Progenitor cell of endocrine pancreas (in vitro differentiated cells): Measurements from ENCODE around the gene TDP2. TPM values are rescaled to one million over a fixed set of nuclear protein-coding genes. Genes with fewer than 3 reads are reported as not detected.
A peak's percentile ranks its signal among the peaks of the same experiment; 100 is the strongest.
"Not testable (repeated sequence)": the region's sequence is repeated elsewhere in the genome, so short reads cannot be mapped to it uniquely, and the experiment has no call there.

Source experiments
- DNase-seq: peaks from one replicate; pipeline ENCODE4 v3.0.0; 2021; ENCODE audit warnings: low spot score; ENCODE audit not compliant: unreplicated experiment
- H3K27ac Mint-ChIP-seq: 2 replicates; pipeline ENCODE4 v1.8.0; 2021; ENCODE audit warnings: mild to moderate bottlenecking, moderate library complexity, mixed read lengths
- H3K27me3 Mint-ChIP-seq: 2 replicates; pipeline ENCODE4 v1.8.0; 2021; ENCODE audit warnings: mixed read lengths
- H3K36me3 Mint-ChIP-seq: 2 replicates; pipeline ENCODE4 v1.8.0; 2022; ENCODE audit warnings: mixed read lengths; ENCODE audit not compliant: insufficient read depth
- H3K4me1 Mint-ChIP-seq: 2 replicates; pipeline ENCODE4 v1.8.0; 2021; ENCODE audit warnings: low read depth, mixed read lengths
- H3K4me3 Mint-ChIP-seq: 2 replicates; pipeline ENCODE4 v1.8.0; 2021; ENCODE audit warnings: low read depth, mild to moderate bottlenecking, moderate library complexity, mixed read lengths
- H3K9me3 Mint-ChIP-seq: 2 replicates; pipeline ENCODE4 v1.8.0; 2021; ENCODE audit warnings: low read depth, mixed read lengths
- CTCF ChIP-seq: fragments of 200-600 bp; sonication (generic); IDR thresholded peaks from one replicate; pipeline ENCODE4 v1.5.0; 2021; ENCODE audit warnings: antibody characterized with exemption, mild to moderate bottlenecking; ENCODE audit not compliant: unreplicated experiment
- total RNA-seq: library from RNA; stranded (reverse); gene quantifications from 2 replicates; pipeline ENCODE4 v1.2.1, GENCODE V29; 2021

The TDP2 gene
- total RNA-seq, 1 donor from 2014 or later = 65.6 TPM

GRCh38 chr6:24689964-24690363, 23.3 kb upstream of the TDP2 start:
- no peak overlapping the region for H3K27ac Mint-ChIP-seq
- H3K4me1 Mint-ChIP-seq = peaks cover 2% of the 10 kb centered on the region
- H3K4me3 Mint-ChIP-seq = no peak overlapping the region
- no peaks in the 10 kb centered on the region for H3K9me3 Mint-ChIP-seq
- TF ChIP-seq CTCF = no peak
- H3K36me3 Mint-ChIP-seq = peaks cover 6% of the 10 kb centered on the region
- no peaks in the 10 kb centered on the region for H3K27me3 Mint-ChIP-seq
- DNase-seq = no peak

- Mint-ChIP-seq H3K9me3 (no peaks in the 10 kb centered on the region), H3K4me1 (peaks cover 5% of the 10 kb centered on the region), H3K27ac (no peak overlapping the region), H3K4me3 (no peak overlapping the region), H3K27me3 (no peaks in the 10 kb centered on the region), H3K36me3 (peaks cover 13% of the 10 kb centered on the region)
- no peak for DNase-seq
- no peak for TF ChIP-seq CTCF
Measured at GRCh38 chr6:24686946-24687345, 20.2 kb upstream of the TDP2 start.

- H3K27me3 Mint-ChIP-seq = no peaks in the 10 kb centered on the region
- H3K27ac Mint-ChIP-seq = no peak overlapping the region
Measured at GRCh38 chr6:24686408-24686807, 19.7 kb upstream of the TDP2 start.

GRCh38 chr6:24683297-24684296, 16.9 kb upstream of the TDP2 start:
- H3K27ac Mint-ChIP-seq = peak overlapping the region; percentile 83
- H3K27me3 Mint-ChIP-seq = no peaks in the 10 kb centered on the region
- H3K36me3 Mint-ChIP-seq = peaks cover 25% of the 10 kb centered on the region
- H3K4me3 Mint-ChIP-seq = no peak overlapping the region
- H3K9me3 Mint-ChIP-seq = peaks cover 3% of the 10 kb centered on the region
- no peak for TF ChIP-seq CTCF
- no peak for DNase-seq
- H3K4me1 Mint-ChIP-seq = peaks cover 5% of the 10 kb centered on the region

More at GRCh38 chr6:24686408-24686807, 19.7 kb upstream of the TDP2 start:
- Mint-ChIP-seq H3K36me3 (peaks cover 16% of the 10 kb centered on the region), H3K4me3 (no peak overlapping the region), H3K9me3 (peaks cover 3% of the 10 kb centered on the region), H3K4me1 (peaks cover 5% of the 10 kb centered on the region)
- no peak for DNase-seq
- TF ChIP-seq CTCF = no peak

GRCh38 chr6:24680582-24680981, 13.9 kb upstream of the TDP2 start:
- peaks cover 23% of the 10 kb centered on the region for H3K36me3 Mint-ChIP-seq
- no peaks in the 10 kb centered on the region for H3K27me3 Mint-ChIP-seq
- no peak for DNase-seq
- H3K4me1 Mint-ChIP-seq = peaks cover 5% of the 10 kb centered on the region
- H3K9me3 Mint-ChIP-seq = peaks cover 10% of the 10 kb centered on the region
- TF ChIP-seq CTCF = no peak
- H3K4me3 Mint-ChIP-seq = no peak overlapping the region
- no peak overlapping the region for H3K27ac Mint-ChIP-seq

- not testable (repeated sequence) for H3K4me1 Mint-ChIP-seq, H3K27ac Mint-ChIP-seq, H3K27me3 Mint-ChIP-seq, DNase-seq, H3K4me3 Mint-ChIP-seq
- Mint-ChIP-seq H3K36me3 (peaks cover 33% of the 10 kb centered on the region), H3K9me3 (peaks cover 19% of the 10 kb centered on the region)
Measured at GRCh38 chr6:24678792-24679352, 12.2 kb upstream of the TDP2 start.
